HG02623 (cell line): ENCODE measurements around the gene USP15.
"Not testable (repeated sequence)": the region's sequence is repeated elsewhere in the genome, so short reads cannot be mapped to it uniquely, and the experiment has no call there.

Experiments
- ATAC-seq: cut with Tn5 transposase; IDR thresholded peaks from one replicate; pipeline ENCODE4 v1.9.1; 2021; ENCODE audit warnings: moderate library complexity; ENCODE audit not compliant: unreplicated experiment

Gene USP15

GRCh38 chr12:62319058-62319457 lies 58.9 kb downstream of the USP15 start:
- no peak for ATAC-seq

- ATAC-seq, result no peak
Observed at GRCh38 chr12:62320054-62320453, 59.9 kb downstream of the USP15 start.

GRCh38 chr12:62323386-62323785 lies 63.2 kb downstream of the USP15 start:
- ATAC-seq, result no peak

GRCh38 chr12:62328296-62328921 lies 68.2 kb downstream of the USP15 start:
- ATAC-seq, result no peak

GRCh38 chr12:62331306-62331705 lies 71.1 kb downstream of the USP15 start:
- no peak for ATAC-seq

GRCh38 chr12:62332598-62332997 lies 72.4 kb downstream of the USP15 start:
- ATAC-seq, result no peak

- ATAC-seq, result no peak
Observed at GRCh38 chr12:62335057-62335456, 74.9 kb downstream of the USP15 start.

GRCh38 chr12:62335796-62336195 lies 75.6 kb downstream of the USP15 start:
- no peak for ATAC-seq

- ATAC-seq, result not testable (repeated sequence)
Observed at GRCh38 chr12:62337643-62338042, 77.4 kb downstream of the USP15 start.

- not testable (repeated sequence) for ATAC-seq
Observed at GRCh38 chr12:62342614-62343303, 82.6 kb downstream of the USP15 start.

GRCh38 chr12:62343304-62344120 lies 83.3 kb downstream of the USP15 start:
- not testable (repeated sequence) for ATAC-seq

GRCh38 chr12:62344731-62345556 lies 84.7 kb downstream of the USP15 start:
- not testable (repeated sequence) for ATAC-seq

- no peak for ATAC-seq
Observed at GRCh38 chr12:62345667-62346066, 85.5 kb downstream of the USP15 start.

- ATAC-seq, result no peak
Observed at GRCh38 chr12:62346817-62347216, 86.6 kb downstream of the USP15 start.

- no peak for ATAC-seq
Observed at GRCh38 chr12:62347922-62348650, 87.9 kb downstream of the USP15 start.

- no peak for ATAC-seq
Observed at GRCh38 chr12:62350554-62350953, 90.3 kb downstream of the USP15 start.

- ATAC-seq, result no peak
Observed at GRCh38 chr12:62351326-62351725, 91.1 kb downstream of the USP15 start.

- ATAC-seq, result no peak
Observed at GRCh38 chr12:62361048-62361447, 100.8 kb downstream of the USP15 start.

GRCh38 chr12:62363506-62363905 lies 103.3 kb downstream of the USP15 start:
- ATAC-seq, result no peak

GRCh38 chr12:62364697-62365096 lies 104.5 kb downstream of the USP15 start:
- ATAC-seq, result not testable (repeated sequence)
